D341Med (cell line): ENCODE measurements around the gene SMARCA1.

ENCODE experiments used
- DNase-seq: peaks from one replicate; pipeline ENCODE4 v3.0.0; 2012; ENCODE audit warnings: low spot score

The SMARCA1 gene

DNA sequence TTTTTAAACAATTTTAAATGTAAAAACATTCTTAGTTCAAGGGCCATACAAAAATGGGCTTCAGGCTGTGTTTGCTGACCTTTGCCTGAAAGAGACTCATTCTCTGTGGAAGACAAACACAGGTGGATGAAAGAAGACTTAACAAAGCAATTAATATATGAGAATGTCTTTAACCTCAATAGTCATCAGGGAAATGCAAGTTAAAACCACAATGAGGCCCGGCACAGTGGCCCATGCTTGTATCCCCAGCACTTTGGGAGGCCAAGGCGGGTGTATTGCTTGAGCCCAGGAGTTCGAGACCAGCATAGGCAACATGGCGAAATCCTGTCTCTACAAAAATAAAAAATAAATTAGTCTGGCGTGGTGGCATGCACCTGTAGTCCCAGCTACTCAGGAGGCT, 7.1 kb upstream of the SMARCA1 start:
- no peak for DNase-seq

DNA sequence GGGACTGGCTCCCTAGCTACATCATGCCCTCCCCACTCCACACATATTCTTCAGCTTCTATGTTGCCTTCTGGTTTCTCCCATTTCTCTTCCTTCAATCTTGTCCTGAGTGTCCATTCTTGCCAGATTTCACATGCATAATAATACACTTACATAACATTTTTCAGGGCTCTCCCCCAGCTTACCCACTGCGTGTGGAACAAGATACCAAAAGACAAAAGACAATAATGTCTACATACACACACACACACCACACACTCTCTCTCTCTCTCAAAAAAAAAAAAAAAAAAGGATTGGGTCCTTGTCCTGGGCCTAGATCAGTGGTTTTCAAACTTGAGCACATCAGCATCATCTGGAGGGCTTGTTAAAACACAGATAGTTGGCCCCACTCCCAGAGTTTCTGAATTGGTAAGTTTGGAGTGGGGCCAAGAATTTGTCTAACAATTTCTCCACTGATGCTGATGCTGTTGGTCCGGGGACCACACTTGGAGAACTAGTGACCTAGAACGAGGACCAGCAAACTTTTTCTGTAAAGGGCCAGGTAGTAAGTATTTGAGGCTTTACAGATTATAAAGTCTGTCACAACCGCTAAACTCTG, 6.5 kb upstream of the SMARCA1 start:
- DNase-seq, result no peak

DNA sequence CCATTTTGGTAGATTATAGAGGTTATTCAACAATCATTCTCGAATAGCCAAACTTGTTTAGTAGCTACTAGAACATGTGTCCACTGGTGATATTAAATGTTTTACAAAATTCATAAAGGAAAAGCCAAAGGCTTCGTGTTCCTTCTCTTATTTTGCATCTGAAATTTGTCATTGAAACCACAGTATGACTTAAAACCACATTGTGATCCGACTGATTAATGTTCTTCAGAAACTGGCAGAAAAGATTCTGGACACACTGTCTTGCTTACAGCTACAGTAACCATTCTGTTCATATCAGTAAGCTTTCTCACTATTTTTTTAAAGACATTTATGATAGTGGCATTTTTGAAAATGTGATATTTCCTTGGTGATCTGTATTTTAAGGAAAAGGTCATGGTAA, 2.6 kb upstream of the SMARCA1 start:
- no peak for DNase-seq

DNA sequence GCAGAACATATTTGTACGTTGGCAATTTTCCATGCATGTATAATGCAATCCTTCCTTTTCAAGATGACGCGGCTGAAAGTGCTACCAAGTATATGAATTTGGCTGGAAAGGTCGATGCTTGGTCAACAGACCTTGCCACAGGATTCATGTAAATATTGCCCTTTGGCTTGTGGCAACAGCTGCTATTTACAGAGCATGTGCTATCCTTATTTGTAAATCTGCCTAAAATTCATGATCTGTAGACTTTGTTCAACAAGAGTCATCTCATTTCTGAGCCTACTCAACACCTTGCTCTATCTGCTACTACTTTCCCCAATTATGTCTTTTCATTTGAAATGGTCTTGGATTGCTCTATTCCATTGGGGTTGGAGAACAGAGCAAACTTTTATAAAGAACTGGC, 1.9 kb upstream of the SMARCA1 start:
- no peak for DNase-seq

DNA sequence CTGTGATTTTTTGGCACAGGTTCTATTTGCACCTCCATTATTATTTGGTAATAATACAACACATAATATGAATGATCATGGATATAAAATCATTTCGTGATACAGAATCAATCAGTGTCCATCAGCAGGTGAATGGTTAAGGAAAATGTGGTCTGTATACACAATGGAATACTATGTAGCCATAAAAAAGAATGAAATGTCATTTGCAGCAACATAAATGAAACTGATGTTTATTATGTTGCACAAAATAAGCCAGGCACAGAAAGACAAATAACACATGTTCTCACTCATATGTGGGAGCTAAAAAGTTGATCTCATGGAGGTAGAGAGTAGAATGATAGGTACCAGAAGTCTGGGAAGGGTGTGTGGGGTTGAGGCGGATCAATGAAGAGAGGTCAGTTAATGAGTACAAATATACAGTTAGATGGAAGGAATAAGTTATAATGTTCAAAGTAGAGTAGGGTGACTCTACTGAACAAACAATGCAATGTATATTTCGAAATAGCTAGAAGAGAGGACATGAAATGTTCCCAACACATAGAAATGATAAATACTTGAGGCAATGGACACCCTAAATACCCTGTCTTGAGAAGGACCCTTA, 1.1 kb upstream of the SMARCA1 start:
- no peak for DNase-seq

DNA sequence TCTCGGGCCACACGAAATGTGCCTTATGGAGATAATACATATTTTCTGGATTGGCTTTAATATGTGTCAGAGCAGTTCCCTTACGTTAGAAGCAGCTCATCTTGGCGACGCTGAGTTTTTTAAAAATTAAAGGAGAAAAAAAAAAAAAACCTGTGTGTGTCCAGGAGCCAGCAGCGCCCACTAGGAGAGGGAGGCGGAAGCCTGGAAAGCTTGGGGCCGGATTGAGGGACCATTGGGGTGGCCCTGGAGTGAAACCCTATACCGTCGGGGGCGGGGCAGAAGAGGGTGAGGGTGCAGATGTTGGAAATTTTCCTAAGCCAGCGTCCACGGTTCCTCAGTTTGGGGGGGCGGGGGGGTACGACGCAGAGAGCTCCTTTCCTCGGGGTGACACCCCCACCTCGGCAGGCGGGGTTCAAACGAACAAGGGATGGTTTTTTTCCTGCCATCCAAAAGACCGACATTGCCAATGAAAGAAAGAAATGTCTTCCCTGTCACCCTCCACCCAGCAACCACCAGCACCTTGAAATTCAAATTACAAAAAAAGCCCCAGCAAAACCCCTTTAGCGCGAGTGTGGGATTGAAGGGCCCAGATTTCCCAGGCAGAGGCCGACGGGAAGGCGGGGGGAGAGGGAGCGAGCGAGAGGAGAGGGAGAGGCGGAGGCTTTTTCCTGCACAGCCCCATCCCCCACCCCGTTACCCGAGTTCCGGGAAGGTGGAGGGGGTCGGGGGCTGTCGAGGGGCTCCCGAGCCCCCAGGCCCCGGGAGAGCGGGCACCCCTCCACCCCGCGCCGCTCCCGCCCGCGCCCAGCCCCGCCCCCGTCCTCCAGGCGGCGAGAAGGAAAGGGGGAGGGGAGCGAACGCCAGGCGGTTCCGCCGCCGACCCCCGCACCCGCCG, 859 bp downstream of the SMARCA1 start:
- peak; percentile 75 for DNase-seq

DNA sequence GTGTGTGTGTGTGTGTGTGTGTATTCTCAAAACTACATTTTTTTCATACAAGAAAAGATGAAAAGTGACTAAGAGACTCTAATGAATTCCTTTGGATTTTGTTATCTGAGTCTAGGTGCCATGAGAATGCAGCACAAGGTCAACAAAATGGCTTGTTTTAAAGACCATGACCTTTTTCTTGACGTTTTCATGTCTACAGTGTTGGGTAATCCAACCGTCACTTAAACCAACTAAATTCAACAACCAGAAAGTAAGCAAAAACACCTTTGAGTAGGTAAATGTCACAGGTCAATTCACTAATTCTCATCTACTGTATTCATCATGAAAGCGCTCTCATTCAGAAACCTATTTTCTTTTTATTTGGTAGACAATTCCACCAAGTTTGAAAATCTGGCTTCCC, 3.1 kb downstream of the SMARCA1 start:
- no peak for DNase-seq

DNA sequence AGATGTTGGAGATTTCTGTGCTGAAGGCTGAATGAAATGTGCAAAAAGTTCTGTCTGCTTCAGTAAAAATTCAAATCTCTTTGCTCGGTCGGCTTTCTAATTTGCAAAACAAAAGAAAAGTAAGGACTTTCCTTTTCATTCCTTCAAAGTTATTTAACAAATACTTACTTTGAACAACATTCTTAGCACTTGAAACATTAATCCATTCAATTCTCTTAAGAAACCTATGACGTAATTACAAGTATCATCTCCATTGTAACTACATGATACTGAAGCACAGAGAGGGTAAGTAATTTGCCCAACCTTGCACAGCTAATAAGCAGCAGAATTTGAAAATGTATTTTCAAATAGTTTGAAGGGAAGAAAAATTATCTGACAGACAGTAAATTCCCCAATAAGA, 6.9 kb downstream of the SMARCA1 start:
- no peak for DNase-seq

DNA sequence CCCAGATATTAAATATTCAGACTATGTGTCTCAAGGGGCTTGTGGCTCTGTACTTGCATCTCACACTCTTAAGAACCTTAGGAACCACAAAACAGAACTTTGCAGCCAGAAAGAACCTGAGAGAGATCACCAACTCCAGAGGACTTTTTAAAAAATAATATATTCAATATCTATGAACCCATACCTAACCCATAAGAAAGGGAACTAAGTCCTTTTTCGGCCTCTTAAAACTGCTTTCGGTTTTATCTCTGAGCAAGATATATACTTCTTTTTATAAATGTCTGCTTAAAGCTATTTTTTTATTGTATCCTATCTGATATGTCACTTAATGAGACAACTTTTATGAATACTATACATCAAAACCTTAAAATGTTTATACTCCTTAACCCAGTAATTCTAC, 10.9 kb downstream of the SMARCA1 start:
- no peak for DNase-seq

DNA sequence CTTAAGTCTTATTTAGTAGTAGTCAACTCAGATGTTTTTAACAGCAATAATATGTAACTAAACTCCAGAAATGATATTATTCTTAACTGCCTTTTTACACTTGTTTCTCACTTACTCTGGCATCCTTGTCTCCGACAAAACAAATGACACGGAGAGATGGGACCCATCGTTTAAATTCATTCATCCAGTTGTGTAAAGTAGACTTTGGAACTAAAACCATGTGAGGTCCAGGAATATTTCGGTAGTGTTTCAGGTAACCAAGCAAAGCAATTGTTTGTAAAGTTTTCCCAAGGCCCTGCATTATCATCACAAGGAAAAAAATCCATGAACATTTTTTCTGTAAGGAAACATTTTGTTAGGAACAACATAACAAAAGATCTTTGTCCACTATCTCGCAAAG, 11.6 kb downstream of the SMARCA1 start:
- no peak for DNase-seq

DNA sequence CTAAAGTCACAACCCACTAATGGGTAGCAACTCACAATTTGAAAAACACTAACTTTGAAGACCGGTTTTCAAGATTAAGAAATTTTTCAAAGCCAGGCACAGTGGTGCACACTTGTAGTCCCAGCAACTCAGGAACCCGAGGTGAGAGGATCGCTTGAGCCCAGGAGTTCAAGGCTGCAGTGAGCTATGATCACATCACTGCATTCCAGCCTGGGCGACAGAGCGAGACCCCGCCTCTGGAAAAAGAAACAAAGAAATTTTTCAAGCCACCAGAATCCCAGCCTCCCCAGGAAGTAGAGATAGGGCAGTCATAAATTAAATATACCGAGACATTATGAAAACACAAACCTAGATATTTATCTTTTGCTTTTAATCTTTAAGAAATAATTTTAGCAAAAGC, 13.0 kb downstream of the SMARCA1 start:
- DNase-seq, result no peak

DNA sequence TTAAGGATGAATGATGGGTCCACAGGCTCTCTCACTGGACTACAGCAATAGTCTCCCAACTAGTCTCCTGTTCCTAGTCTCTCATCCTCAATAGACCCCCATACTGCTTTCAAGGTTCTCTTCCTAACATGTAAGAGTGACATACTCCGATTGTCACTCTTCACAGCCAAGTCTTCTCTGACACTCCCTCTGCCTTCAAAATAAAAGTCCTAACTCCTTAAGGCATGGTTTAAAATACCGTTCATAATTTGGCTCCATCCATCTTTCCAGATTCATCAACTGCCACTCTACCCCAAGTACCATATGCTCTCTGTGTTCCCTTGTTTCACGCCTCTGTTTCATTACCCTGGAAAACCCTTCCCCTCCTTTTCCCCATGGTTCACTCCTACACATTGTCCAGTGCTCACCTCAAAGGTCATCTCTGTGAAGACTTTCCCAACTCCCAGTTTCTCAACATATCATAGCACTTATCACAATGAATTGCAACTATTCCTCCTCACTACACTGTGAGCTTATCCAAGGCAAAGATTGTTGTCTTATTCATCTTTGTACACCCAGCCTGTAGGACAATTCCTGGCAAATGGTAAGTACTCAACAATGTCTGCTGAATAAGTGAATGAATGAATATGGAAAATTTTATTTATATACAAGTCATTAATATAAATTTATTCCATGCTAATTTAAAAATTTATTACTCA, 26.0 kb downstream of the SMARCA1 start:
- no peak for DNase-seq

DNA sequence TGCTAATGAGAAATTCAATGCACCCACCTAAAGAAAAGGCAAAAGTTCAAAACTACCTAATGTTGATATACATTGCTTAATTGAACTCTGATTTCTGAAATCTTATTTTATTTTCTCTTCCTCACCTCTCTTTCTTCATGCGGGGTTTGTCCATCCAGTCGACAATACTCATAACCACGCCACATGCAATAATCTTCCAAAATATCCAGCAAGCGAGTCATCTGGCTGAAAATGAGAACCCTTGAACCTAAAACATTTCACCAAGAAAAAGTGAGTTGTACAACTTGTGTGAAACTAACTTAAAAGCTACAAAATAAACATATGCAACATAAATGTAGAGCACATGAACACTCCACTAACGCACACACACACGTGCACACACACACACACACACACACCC, 26.7 kb downstream of the SMARCA1 start:
- DNase-seq, result no peak

DNA sequence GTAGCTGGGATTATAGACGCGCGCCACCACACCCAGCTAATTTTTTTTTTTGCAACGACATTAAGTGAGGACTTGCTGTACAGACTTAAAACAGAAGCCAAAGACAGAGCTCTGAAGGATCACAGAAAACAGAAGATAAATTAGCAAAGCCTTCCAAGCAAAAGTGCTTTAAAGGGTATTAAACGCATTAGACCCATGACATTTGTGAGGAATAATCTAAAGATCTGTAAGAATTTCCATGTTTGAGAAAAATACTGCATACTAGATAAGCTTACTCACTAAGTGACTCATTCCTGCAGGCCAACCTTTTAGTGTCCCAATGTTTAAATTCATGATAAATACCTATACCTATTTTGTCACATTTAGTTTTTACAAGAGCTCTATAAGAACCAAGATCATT, 27.4 kb downstream of the SMARCA1 start:
- no peak for DNase-seq

DNA sequence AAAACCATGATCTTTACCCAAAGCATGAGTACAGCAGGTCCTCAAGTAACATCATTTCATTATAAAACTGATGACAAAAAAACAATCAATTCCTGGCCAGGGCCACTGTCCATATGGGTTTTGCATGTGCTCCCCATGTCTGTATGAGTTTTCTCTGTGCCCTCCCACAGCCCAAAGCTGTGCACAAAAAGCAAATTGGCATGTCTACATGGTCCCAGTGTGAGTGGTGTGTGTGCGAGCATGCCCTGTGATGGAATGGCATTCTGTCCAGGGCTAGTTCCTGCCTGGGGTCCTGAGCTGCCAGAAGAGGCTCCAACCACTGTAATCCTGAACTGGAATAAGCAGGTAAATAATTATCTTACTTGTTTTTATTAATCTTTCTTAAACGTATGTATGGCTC, 28.4 kb downstream of the SMARCA1 start:
- no peak for DNase-seq

DNA sequence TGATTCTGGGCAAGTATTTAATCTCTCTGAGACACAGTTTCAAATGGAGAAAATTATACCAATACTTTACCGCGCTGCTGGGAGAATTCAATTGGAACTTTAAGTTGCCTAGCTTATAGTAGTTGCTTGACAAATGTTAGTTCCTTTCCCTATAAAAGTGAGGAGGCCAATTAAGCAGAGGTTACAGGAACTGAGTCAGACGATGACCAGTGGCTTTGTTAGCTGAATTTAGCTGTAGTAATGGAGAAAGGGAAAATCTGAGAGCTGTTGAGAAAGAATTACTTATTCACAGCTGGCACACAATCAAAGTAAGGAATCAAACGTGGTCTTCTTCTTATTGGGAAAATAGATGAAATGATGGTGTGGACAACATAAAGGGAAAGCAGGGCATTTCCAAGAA, 29.6 kb downstream of the SMARCA1 start:
- no peak for DNase-seq

DNA sequence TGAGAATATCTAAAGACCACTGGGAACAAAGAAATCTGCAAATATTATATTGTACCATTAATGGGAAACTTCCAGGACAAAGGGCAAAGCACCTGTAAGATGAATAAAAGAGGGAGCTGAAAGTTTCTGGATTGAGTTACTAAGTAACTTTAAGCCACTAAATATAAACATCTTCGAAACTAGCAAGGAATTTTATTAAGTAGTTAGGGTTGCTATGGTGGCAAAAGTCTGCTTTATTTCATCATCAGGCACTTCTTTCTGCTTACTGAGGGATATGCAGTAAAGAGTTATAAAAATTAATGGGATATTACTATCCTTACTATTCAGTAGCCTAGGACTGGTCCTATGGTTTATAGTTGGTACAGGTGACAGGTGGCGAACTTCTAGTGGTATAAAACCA, 33.0 kb downstream of the SMARCA1 start:
- no peak for DNase-seq

DNA sequence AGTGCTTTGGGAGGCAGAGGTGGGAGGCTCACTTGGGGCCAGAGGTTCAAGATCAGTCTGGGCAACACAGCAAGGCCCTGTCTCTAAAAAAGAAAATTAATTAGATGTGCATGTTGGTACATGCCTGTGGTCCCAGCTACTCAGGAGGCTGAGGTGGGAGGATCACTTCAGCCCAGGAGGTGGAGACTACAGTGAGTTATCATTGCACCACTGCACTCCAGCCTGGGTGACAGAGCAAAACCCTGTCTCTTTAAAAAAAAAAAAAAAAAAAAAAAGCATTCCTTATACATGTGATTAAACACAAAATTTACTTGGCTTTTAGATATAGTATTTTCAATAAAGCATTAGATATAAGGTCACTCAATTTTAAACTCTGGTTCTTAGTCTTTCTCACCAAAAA, 34.9 kb downstream of the SMARCA1 start:
- no peak for DNase-seq

DNA sequence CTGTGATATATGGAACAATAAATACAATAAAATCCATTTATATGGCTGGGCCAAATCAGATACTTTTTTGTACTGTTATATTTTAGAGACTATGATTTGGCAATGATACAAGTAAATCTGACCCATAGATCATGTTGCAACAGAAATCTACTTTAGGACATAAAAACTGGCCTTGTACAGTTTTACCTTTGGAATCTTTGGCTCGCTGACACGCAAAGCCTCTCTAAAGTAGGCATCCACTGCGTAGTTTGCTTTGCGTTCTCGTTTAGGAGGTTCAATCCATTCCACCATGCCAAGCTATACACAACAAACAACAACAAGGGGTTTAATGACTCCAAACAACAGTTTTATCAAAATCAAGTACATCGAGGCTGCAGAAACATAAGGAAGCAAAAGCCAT, 42.4 kb downstream of the SMARCA1 start:
- no peak for DNase-seq

DNA sequence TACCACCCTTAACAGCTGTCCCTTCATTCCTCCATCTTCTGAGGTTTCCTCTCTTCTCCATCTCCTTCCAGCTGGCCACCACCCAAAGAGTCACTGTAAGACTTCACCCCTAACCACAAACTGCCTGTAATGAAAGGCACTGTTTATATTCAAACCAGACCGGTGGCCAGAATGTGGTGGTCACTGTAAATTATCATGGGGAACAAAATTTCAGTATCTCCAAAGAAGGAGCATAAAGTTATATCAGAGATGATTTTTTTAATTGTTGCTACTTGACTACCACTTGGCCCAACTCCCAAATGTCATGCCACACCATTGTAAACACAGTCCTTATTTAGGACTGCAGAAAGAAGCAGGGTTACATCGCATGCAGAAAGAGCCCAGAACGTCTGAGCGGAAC, 44.8 kb downstream of the SMARCA1 start:
- DNase-seq, result no peak

DNA sequence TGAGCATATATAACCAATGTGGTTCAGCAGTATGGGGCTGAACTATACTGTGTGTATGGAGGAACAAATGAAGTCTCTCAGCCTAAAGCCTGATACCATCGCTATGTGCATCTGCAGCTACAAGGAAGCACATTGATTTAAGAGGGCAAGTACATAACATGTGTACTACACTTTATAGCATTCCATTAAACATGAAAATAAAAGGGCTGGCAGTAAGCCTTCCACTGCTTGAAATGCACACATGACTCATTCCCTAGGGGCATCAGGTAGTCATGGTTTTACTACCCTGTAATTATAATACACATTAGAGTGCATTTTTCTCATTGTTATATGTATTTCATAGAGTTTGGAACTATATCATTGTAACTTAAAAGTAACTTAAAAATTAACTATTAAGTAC, 51.2 kb downstream of the SMARCA1 start:
- no peak for DNase-seq

DNA sequence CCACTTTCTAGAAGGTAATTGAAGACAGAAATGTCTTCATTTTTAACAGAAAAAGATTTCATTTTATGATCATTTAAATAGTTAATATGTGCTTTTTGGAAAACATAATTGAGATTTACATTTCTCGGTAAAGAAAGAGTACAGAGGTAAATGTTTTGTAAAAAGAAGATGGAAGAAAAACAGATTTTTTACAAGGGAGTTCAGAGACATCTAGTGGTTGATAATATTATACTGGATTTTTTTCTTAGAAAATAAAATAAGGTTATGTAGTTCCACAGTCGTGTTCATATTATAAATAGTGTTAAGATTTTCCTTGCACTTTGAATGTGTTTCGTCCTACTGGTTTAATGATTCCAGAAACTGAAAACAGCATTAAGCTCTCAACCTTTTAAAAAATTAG, 60.6 kb downstream of the SMARCA1 start:
- no peak for DNase-seq
